Epidermal melanocyte (primary cell): ENCODE results near the gene ACTL8.

Experiments
- DNase-seq: peaks from one replicate; pipeline ENCODE4 v3.0.0; 2011; ENCODE audit warnings: low spot score; ENCODE audit not compliant: insufficient read length

ACTL8 gene

GRCh38 chr1:17768651-17769241, 13.6 kb downstream of the ACTL8 start:
- no peak for DNase-seq

GRCh38 chr1:17770983-17771382, 15.8 kb downstream of the ACTL8 start:
- no peak for DNase-seq

GRCh38 chr1:17772615-17773212, 17.6 kb downstream of the ACTL8 start:
- no peak for DNase-seq

- DNase-seq: no peak
Measured at GRCh38 chr1:17773591-17774326, 18.6 kb downstream of the ACTL8 start.

GRCh38 chr1:17774452-17774851, 19.3 kb downstream of the ACTL8 start:
- no peak for DNase-seq

GRCh38 chr1:17775796-17776195, 20.7 kb downstream of the ACTL8 start:
- DNase-seq: no peak

GRCh38 chr1:17776426-17776825, 21.3 kb downstream of the ACTL8 start:
- no peak for DNase-seq

GRCh38 chr1:17777330-17777729, 22.2 kb downstream of the ACTL8 start:
- no peak for DNase-seq

- DNase-seq: no peak
Measured at GRCh38 chr1:17777818-17778217, 22.7 kb downstream of the ACTL8 start.

- DNase-seq: no peak
Measured at GRCh38 chr1:17780916-17781315, 25.8 kb downstream of the ACTL8 start.

GRCh38 chr1:17789926-17790325, 34.8 kb downstream of the ACTL8 start:
- DNase-seq: no peak

GRCh38 chr1:17790383-17791054, 35.4 kb downstream of the ACTL8 start:
- no peak for DNase-seq

GRCh38 chr1:17791055-17791390, 35.9 kb downstream of the ACTL8 start:
- DNase-seq: no peak

GRCh38 chr1:17791480-17791879, 36.3 kb downstream of the ACTL8 start:
- no peak for DNase-seq

GRCh38 chr1:17792421-17792820, 37.3 kb downstream of the ACTL8 start:
- no peak for DNase-seq

- no peak for DNase-seq
Measured at GRCh38 chr1:17795081-17795809, 40.1 kb downstream of the ACTL8 start.

GRCh38 chr1:17795836-17796645, 40.9 kb downstream of the ACTL8 start:
- DNase-seq: no peak

- DNase-seq: no peak
Measured at GRCh38 chr1:17797478-17797877, 42.3 kb downstream of the ACTL8 start.

- DNase-seq: no peak
Measured at GRCh38 chr1:17798011-17798410, 42.9 kb downstream of the ACTL8 start.

GRCh38 chr1:17798799-17799382, 43.8 kb downstream of the ACTL8 start:
- DNase-seq: no peak

- no peak for DNase-seq
Measured at GRCh38 chr1:17799642-17800041, 44.5 kb downstream of the ACTL8 start.
